H1 (cell line): Measurements from ENCODE around the gene MMADHC. TPM values are rescaled to one million over a fixed set of nuclear protein-coding genes. Genes with fewer than 3 reads are reported as not detected.

Experiments used
- CTCF ChIA-PET: fragments of 300-600 bp; sonication (Branson Sonifier 250); formaldehyde crosslinking; loops from one replicate; lab custom pipeline; 2021; ENCODE audit not compliant: partially characterized antibody; lab: Charles Lee
- POLR2A ChIA-PET: fragments of 300-600 bp; sonication (Branson Sonifier 250); formaldehyde crosslinking; loops from one replicate; lab custom pipeline; 2021; ENCODE audit warnings: inconsistent platforms; ENCODE audit not compliant: partially characterized antibody; lab: Charles Lee
- DNase-seq, 2 experiments: peaks; one replicate each; pipeline versions ENCODE4 v3.0.0 to v3.0.0-alpha.2; 2010 to 2022; ENCODE audit warnings: low spot score in 2 of 2, low read depth in 1 of 2, mixed read lengths in 1 of 2
- FAIRE-seq: peaks from 2 replicates; lab custom pipeline; 2011; peaks lifted over from hg19 to GRCh38; lab: Jason Lieb, UNC
- H2AFZ ChIP-seq: 2 replicates; pipeline ENCODE4 v1.8.1; 2012; ENCODE audit warnings: low read length, inconsistent platforms
- H2AK5ac ChIP-seq: 2 replicates; pipeline ENCODE4 v1.6.1; 2013; ENCODE audit warnings: low read depth, low read length
- H2BK120ac ChIP-seq: replicated peaks from 2 replicates; pipeline ENCODE3; 2013; ENCODE audit warnings: low read depth, low read length, inconsistent platforms
- H2BK12ac ChIP-seq: 2 replicates; pipeline ENCODE4 v1.6.1; 2013; ENCODE audit warnings: low read depth, low read length
- H2BK15ac ChIP-seq: 2 replicates; pipeline ENCODE4 v1.6.1; 2013; ENCODE audit warnings: low read length
- H2BK20ac ChIP-seq: 2 replicates; pipeline ENCODE4 v1.6.1; 2013; ENCODE audit warnings: low read length
- H2BK5ac ChIP-seq: 2 replicates; pipeline ENCODE4 v1.6.1; 2013; ENCODE audit warnings: low read depth, low read length
- H3K14ac ChIP-seq: 2 replicates; pipeline ENCODE4 v1.6.1; 2013; ENCODE audit warnings: inconsistent platforms; ENCODE audit not compliant: insufficient read length
- H3K18ac ChIP-seq: 2 replicates; pipeline ENCODE4 v1.6.1; 2013; ENCODE audit warnings: low read length; ENCODE audit errors: extremely low read depth
- H3K23ac ChIP-seq: 2 replicates; pipeline ENCODE4 v1.6.1; 2013; ENCODE audit warnings: inconsistent platforms; ENCODE audit not compliant: insufficient read length
- H3K23me2 ChIP-seq: 2 replicates; pipeline ENCODE4 v1.6.1; 2013; ENCODE audit warnings: low read depth, low read length
- H3K27ac ChIP-seq: 2 replicates; pipeline ENCODE4 v1.6.1; 2011; ENCODE audit warnings: low read depth, low read length, inconsistent platforms
- H3K27me3 ChIP-seq, 4 experiments: replicated peaks in 1 of 4; 1 replicate in 1 of 4; 2 replicates in 3 of 4; pipeline versions ENCODE4 v1.6.1 to v1.8.1; 2011 to 2013; ENCODE audit warnings: low read length in 3 of 4, mild to moderate bottlenecking in 3 of 4, inconsistent platforms in 2 of 4, mixed read lengths in 2 of 4, moderate library complexity in 1 of 4; ENCODE audit not compliant: control insufficient read depth in 3 of 4, insufficient read depth in 3 of 4; ENCODE audit errors: extremely low read depth in 1 of 4
- H3K36me3 ChIP-seq, 4 experiments: 2 replicates each; pipeline versions ENCODE4 v1.6.1 to v1.8.1; 2011 to 2013; ENCODE audit warnings: mild to moderate bottlenecking in 4 of 4, low read length in 3 of 4, moderate library complexity in 2 of 4, control low read depth in 1 of 4, inconsistent platforms in 1 of 4; ENCODE audit not compliant: insufficient read depth in 4 of 4, control insufficient read depth in 2 of 4
- H3K4ac ChIP-seq: replicated peaks from 2 replicates; pipeline ENCODE3; 2013; ENCODE audit warnings: low read length, low read depth, mixed read lengths, inconsistent platforms; ENCODE audit not compliant: insufficient read length
- H3K4me1 ChIP-seq, 4 experiments: replicated peaks in 1 of 4; 1 replicate in 1 of 4; 2 replicates in 3 of 4; pipeline versions ENCODE4 v1.6.1 to v1.8.1; 2011 to 2013; ENCODE audit warnings: low read length in 3 of 4, inconsistent platforms in 2 of 4, mixed read lengths in 1 of 4; ENCODE audit not compliant: insufficient read depth in 4 of 4, control insufficient read depth in 3 of 4
- H3K4me2 ChIP-seq, 2 experiments: 2 replicates each; pipeline versions ENCODE4 v1.6.1 to v1.8.1; 2011 to 2013; ENCODE audit warnings: low read depth in 2 of 2, low read length in 2 of 2, control low read depth in 1 of 2, inconsistent platforms in 1 of 2, mild to moderate bottlenecking in 1 of 2; ENCODE audit not compliant: insufficient read depth in 1 of 2
- H3K4me3 ChIP-seq, 4 experiments: fragments of 200-600, 300-600 bp in 1 of 4; sonication (generic), shearing (Covaris generic), sonication (Bioruptor Twin) in 1 of 4; 2 replicates each; pipeline versions ENCODE4 v1.5.1 to v1.8.1; 2011 to 2016; ENCODE audit warnings: low read length in 4 of 4, low read depth in 3 of 4, control low read depth in 2 of 4, inconsistent platforms in 2 of 4, mild to moderate bottlenecking in 2 of 4, mixed read lengths in 1 of 4, moderate library complexity in 1 of 4; ENCODE audit not compliant: insufficient read depth in 2 of 4; ENCODE audit errors: extremely low read depth in 1 of 4
- H3K56ac ChIP-seq: replicated peaks from 2 replicates; pipeline ENCODE3; 2013; ENCODE audit warnings: low read depth, mild to moderate bottlenecking, mixed read lengths, low read length, inconsistent platforms; ENCODE audit not compliant: insufficient read length
- H3K79me1 ChIP-seq: 2 replicates; pipeline ENCODE4 v1.6.1; 2013; ENCODE audit warnings: low read depth, low read length, control low read depth
- H3K79me2 ChIP-seq, 2 experiments: 2 replicates each; pipeline versions ENCODE4 v1.6.1 to v1.8.1; 2012 to 2013; ENCODE audit warnings: low read length in 2 of 2, mild to moderate bottlenecking in 2 of 2, inconsistent platforms in 1 of 2; ENCODE audit not compliant: insufficient read depth in 2 of 2, control insufficient read depth in 1 of 2
- H3K9ac ChIP-seq, 4 experiments: replicated peaks in 1 of 4; 1 replicate in 1 of 4; 2 replicates in 3 of 4; pipeline versions ENCODE4 v1.6.1 to v1.8.1; 2011 to 2013; ENCODE audit warnings: low read depth in 3 of 4, low read length in 3 of 4, control low read depth in 2 of 4, mild to moderate bottlenecking in 2 of 4, moderate library complexity in 2 of 4, inconsistent platforms in 1 of 4; ENCODE audit errors: extremely low read depth in 1 of 4
- H3K9me3 ChIP-seq, 2 experiments: 2 replicates each; pipeline versions ENCODE4 v1.6.1 to v1.8.1; 2012 to 2013; ENCODE audit warnings: mild to moderate bottlenecking in 2 of 2, moderate library complexity in 2 of 2, control low read depth in 1 of 2, inconsistent platforms in 1 of 2, low read depth in 1 of 2, low read length in 1 of 2, mixed read lengths in 1 of 2; ENCODE audit not compliant: insufficient read depth in 2 of 2
- H4K20me1 ChIP-seq, 2 experiments: replicated peaks in 1 of 2; 2 replicates each; pipeline versions ENCODE3 to v1.8.1; 2011 to 2013; ENCODE audit warnings: inconsistent platforms in 2 of 2, low read length in 2 of 2, mild to moderate bottlenecking in 1 of 2; ENCODE audit not compliant: insufficient read depth in 2 of 2, control insufficient read depth in 1 of 2
- H4K5ac ChIP-seq: 2 replicates; pipeline ENCODE4 v1.6.1; 2013; ENCODE audit warnings: low read length, low read depth, mixed read lengths, inconsistent platforms; ENCODE audit not compliant: insufficient read length
- H4K8ac ChIP-seq: 2 replicates; pipeline ENCODE4 v1.8.0; 2013; ENCODE audit warnings: mild to moderate bottlenecking, moderate library complexity, low read length, inconsistent platforms; ENCODE audit not compliant: insufficient read depth; ENCODE audit errors: extremely low read depth
- H4K91ac ChIP-seq: replicated peaks from 2 replicates; pipeline ENCODE3; 2013; ENCODE audit warnings: low read length, mixed read lengths, inconsistent platforms; ENCODE audit not compliant: insufficient read length
- CHD1 ChIP-seq: IDR thresholded peaks from 2 replicates; pipeline ENCODE4 v1.6.1; 2012; ENCODE audit warnings: low read depth, low read length, improper control_type of control experiment
- FOSL1 ChIP-seq: IDR thresholded peaks from 2 replicates; pipeline ENCODE4 v1.6.1; 2011; ENCODE audit warnings: mild to moderate bottlenecking, low read depth, low read length, moderate library complexity; ENCODE audit not compliant: insufficient read depth
- KDM4A ChIP-seq: IDR thresholded peaks from one replicate; pipeline ENCODE4 v1.7.1; 2012; ENCODE audit warnings: low read depth, mild to moderate bottlenecking, moderate library complexity, low read length, inconsistent platforms; ENCODE audit not compliant: severe bottlenecking
- KDM5A ChIP-seq: fragments of 200-600 bp; IDR thresholded peaks from 2 replicates; pipeline ENCODE4 v1.7.1; 2012; ENCODE audit warnings: mild to moderate bottlenecking, low read length, inconsistent platforms, mixed read lengths
- POLR2AphosphoS5 ChIP-seq: IDR thresholded peaks from 2 replicates; pipeline ENCODE4 v1.6.1; 2011; ENCODE audit warnings: low read depth, low read length
- WGBS, 2 experiments: shearing (Covaris generic) in 1 of 2; methylation state at CpG; one replicate each; pipeline versions ENCODE4 v1.1.6 to v1.1.7; 2013 to 2015; ENCODE audit warnings: low lambda C conversion rate in 2 of 2, mixed read lengths in 2 of 2, inconsistent platforms in 1 of 2, low coverage in 1 of 2, missing lambda C conversion rate in 1 of 2; ENCODE audit not compliant: insufficient replicate concordance in 2 of 2, insufficient coverage in 1 of 2, insufficient read length in 1 of 2; ENCODE audit errors: extremely low coverage in 1 of 2, missing lambda C conversion rate in 1 of 2; 5-methylcytosine and 5-hydroxymethylcytosine counted together
- polyA plus RNA-seq, 7 experiments: library from polyadenylated mRNA; depleted of rRNA in 3 of 7; stranded (reverse) in 5 of 7; unstranded in 2 of 7; fragments of >200 nt in 5 of 7; fragments of 200-250 nt in 2 of 7; gene quantifications; 1 replicate in 5 of 7; 2 replicates in 1 of 7; 4 replicates in 1 of 7; pipeline versions ENCODE4 v1.2.1 to v1.2.3, GENCODE V29; 2011 to 2013; ENCODE audit warnings: missing spikeins in 2 of 7, mixed read lengths in 2 of 7
- total RNA-seq: library from RNA; stranded (reverse); fragmentation: NEBNext Ultra II Directional; extraction: Animal tissue kit (Norgen Biotek cat#: 25700); gene quantifications from 2 replicates; pipeline ENCODE4 v1.2.1, GENCODE V29; 2021
- TF ChIP-seq, protein P1 (sequence below): IDR thresholded peaks from 2 replicates; pipeline ENCODE4 v1.6.1; 2012; ENCODE audit warnings: low read length, inconsistent platforms

The MMADHC gene
- total and polyA plus RNA-seq, 2 of the 8 experiments (the other 6 are each of a cell fraction or from before 2014, with no cell fraction given) = 61.1 to 130 TPM

DNA sequence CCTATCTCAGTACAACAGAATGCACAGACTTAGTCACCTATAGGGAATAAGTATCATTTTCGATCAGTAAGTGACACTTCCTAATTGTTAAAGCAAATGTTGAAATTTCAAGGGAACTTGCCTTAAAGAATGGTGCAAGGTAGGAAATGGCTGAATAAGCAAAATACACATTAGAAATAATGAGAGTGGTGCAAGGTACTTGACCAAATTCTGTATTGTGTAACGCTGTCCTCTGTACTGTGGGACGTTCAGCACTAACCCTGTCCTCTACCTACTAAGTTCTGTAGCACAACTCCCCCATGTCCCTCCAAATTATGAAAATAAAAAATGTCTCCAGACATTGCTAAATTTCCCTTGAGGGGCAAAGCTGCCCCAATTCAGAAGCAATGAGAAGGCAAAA is 19.4 kb downstream of the MMADHC start:
- FAIRE-seq (no peak), DNase-seq (no peak)
- WGBS, 2 experiments = 94% methylated on average over 3 of the region's 3 CpGs; no CpG with 5 or more reads in 1 of the 2 experiments
- H3K4me2 ChIP-seq = no peak overlapping the region
- H2BK5ac ChIP-seq = no peak overlapping the region
- H4K5ac ChIP-seq = no peak overlapping the region
- H4K8ac ChIP-seq = no peak overlapping the region
- no peak overlapping the region for H2AK5ac ChIP-seq
- CTCF ChIA-PET = interaction anchor here (1.7 kb wide), 1 partner anchor 552 kb away, joined by 5 read pairs; no protein-coding TSS in a partner anchor
- H3K9ac ChIP-seq = no peak overlapping the region
- peaks cover 7 to 47% (median 20%) of the 10 kb centered on the region in 4 experiments for H3K36me3 ChIP-seq
- no peak overlapping the region for H3K23ac ChIP-seq
- H4K20me1 ChIP-seq = no peaks in the 10 kb centered on the region
- POLR2A ChIA-PET = no interaction called here
- H3K4me1 ChIP-seq = no peaks in the 10 kb centered on the region
- no peaks in the 10 kb centered on the region for H3K27me3 ChIP-seq
- no peaks in the 10 kb centered on the region for H3K23me2 ChIP-seq
- no peaks in the 10 kb centered on the region for H3K79me1 ChIP-seq
- no peak overlapping the region for H3K4ac ChIP-seq
- no peak overlapping the region for H4K91ac ChIP-seq
- no peak overlapping the region for H2AFZ ChIP-seq
- no peak overlapping the region for H3K14ac ChIP-seq
- H3K56ac ChIP-seq = no peak overlapping the region
- H2BK120ac ChIP-seq = no peak overlapping the region
- H3K9me3 ChIP-seq = no peaks in the 10 kb centered on the region
- H3K79me2 ChIP-seq = no peaks in the 10 kb centered on the region
- no peak overlapping the region for H3K4me3 ChIP-seq
- H2BK12ac ChIP-seq = no peak overlapping the region
- H2BK15ac ChIP-seq = no peak overlapping the region
- H2BK20ac ChIP-seq = no peak overlapping the region
- H3K27ac ChIP-seq = no peak overlapping the region
- H3K18ac ChIP-seq = no peak overlapping the region
- TF ChIP-seq KDM5A (no peak), KDM4A (no peak), FOSL1 (no peak), POLR2AphosphoS5 (no peak), CHD1 (no peak)
- TF ChIP-seq, protein P1, sequence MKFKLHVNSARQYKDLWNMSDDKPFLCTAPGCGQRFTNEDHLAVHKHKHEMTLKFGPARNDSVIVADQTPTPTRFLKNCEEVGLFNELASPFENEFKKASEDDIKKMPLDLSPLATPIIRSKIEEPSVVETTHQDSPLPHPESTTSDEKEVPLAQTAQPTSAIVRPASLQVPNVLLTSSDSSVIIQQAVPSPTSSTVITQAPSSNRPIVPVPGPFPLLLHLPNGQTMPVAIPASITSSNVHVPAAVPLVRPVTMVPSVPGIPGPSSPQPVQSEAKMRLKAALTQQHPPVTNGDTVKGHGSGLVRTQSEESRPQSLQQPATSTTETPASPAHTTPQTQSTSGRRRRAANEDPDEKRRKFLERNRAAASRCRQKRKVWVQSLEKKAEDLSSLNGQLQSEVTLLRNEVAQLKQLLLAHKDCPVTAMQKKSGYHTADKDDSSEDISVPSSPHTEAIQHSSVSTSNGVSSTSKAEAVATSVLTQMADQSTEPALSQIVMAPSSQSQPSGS = no peak
